Large intestine (tissue), 3 donors: ENCODE data around the gene EFNB2. TPM values are rescaled to one million over a fixed set of nuclear protein-coding genes. Genes with fewer than 3 reads are reported as not detected.

ENCODE experiments used
- DNase-seq, 2 donors: peaks; one replicate each; pipeline versions ENCODE4 v3.0.0 to v3.0.0-alpha.2; 2013
- H3K27ac ChIP-seq: one replicate; pipeline ENCODE4 v1.5.1; 2013; ENCODE audit warnings: low read length
- H3K27me3 ChIP-seq: 2 replicates; pipeline ENCODE4 v1.6.1; 2013; ENCODE audit warnings: low read length; ENCODE audit not compliant: control insufficient read depth, insufficient read depth
- H3K36me3 ChIP-seq: 2 replicates; pipeline ENCODE4 v1.6.1; 2013; ENCODE audit warnings: low read length; ENCODE audit not compliant: control insufficient read depth, insufficient read depth
- H3K4me1 ChIP-seq: one replicate; pipeline ENCODE4 v1.6.1; 2013; ENCODE audit warnings: low read length; ENCODE audit not compliant: control insufficient read depth, insufficient read depth
- H3K4me3 ChIP-seq: one replicate; pipeline ENCODE4 v1.5.1; 2013; ENCODE audit warnings: low read length
- H3K9me3 ChIP-seq: one replicate; pipeline ENCODE4 v1.6.1; 2013; ENCODE audit warnings: mild to moderate bottlenecking, low read depth, low read length, moderate library complexity; ENCODE audit not compliant: control insufficient read depth
- WGBS: methylation state at CpG from one replicate; pipeline ENCODE4 v1.1.5; 2013; ENCODE audit warnings: low lambda C conversion rate; ENCODE audit not compliant: insufficient coverage; 5-methylcytosine and 5-hydroxymethylcytosine counted together
- polyA plus RNA-seq: library from polyadenylated mRNA; unstranded; fragments of 120-200 nt; gene quantifications from one replicate; pipeline ENCODE4 v1.2.1, GENCODE V29; 2013

Gene EFNB2
- polyA plus RNA-seq, 1 donor = 28.8 TPM

DNA sequence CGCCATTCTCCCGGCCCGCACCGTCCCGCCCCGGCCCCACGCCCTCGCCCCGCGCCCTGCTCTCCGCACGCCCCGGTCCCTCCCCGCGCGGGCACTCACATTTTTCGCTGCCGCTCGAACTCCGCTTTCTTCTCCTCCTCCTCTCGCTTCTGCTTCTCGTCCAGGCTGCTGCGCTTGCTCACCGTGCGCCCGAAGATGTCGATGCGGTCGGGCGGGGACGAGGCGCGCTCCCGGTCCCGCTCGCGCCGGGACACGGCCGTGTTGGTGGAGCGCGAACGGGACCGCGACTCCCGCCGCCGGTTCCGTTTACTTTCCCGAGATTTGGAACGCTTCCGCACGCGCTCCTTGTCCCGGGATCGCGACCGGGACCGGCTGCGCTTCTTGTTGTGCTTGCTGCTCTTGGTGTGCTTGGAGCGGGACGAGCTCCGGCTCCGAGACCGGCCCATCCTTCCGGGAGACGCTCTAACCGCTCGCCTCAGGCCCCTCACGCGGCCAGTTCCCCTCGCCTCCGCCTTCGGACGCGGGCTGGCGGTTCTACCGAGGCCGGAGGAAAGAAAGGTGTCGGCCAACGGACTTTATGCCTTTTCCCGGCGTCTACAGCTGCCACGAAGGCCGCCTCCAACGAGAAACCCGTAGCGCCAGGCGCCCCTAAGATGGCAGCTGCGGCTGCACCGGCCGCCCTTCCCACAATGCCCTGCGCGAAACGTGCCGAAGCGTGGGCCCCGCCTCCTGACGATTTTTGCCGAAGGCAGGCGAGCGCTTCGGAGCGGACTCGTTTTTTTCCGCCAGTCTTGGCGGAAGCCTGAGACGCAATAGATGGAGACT is 32.2 kb upstream of the EFNB2 start, which contains the start of gene ARGLU1:
ARGLU1 (minus strand) TSS at position 664 of the 825 bp plus-strand sequence; CDS start at position 446, 218 bp downstream.
- Histone ChIP-seq H3K27ac (peak within 1 kb of the TSS; percentile 99), H3K36me3 (no peaks in the 10 kb centered on the region), H3K27me3 (no peaks in the 10 kb centered on the region), H3K4me3 (peak within 1 kb of the TSS; percentile 99), H3K4me1 (peaks cover 22% of the 10 kb centered on the region), H3K9me3 (no peaks in the 10 kb centered on the region)
- WGBS = no CpG with 5 or more reads among the region's 108 CpGs
- DNase-seq = peak; percentile 94 to 96

DNA sequence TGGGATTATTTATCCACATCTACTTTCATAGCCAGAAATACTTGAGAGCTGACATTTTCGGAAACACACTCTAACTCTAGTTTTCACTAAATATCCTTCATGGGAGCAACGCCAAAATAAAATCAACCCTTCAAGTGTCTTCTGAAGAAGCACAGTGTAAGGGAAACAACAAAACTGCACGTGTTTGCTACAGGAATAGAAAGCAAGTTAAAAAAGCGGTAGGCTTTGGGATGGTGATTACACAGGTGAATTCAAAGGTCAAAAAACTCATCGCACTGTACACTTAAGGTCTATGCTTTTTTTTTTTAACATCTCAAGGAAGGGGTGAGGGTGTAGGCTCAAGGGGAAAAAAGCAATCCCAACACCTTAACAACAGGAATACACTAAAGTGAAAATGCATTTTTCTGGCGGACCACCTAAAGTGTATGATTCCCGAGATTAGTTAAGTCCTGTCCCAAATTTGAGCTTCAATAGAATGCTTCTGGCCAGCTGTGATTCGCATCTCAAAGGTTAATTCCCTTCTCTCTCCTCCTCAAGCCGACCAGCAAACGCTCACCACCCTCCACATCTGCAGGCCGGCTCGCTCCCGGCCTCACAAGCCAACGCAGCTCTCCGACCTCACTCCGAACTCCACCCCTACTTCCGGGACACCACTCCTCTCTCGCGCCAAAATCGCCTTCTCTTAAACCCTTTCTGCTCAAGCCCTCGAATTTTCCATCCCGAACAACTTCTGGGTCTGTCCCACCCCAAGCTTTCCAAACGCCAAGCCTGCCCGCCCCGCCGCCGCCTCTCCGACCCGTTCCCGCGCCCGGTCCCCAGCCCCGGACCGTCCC is 31.4 kb upstream of the EFNB2 start:
- Histone ChIP-seq H3K27me3 (no peaks in the 10 kb centered on the region), H3K4me3 (peak overlapping the region; percentile 99), H3K36me3 (no peaks in the 10 kb centered on the region), H3K4me1 (peaks cover 28% of the 10 kb centered on the region), H3K27ac (peak overlapping the region; percentile 99), H3K9me3 (no peaks in the 10 kb centered on the region)
- peak; percentile 49 to 55 for DNase-seq
- 0% methylated on average over 1 of the region's 34 CpGs for WGBS

DNA sequence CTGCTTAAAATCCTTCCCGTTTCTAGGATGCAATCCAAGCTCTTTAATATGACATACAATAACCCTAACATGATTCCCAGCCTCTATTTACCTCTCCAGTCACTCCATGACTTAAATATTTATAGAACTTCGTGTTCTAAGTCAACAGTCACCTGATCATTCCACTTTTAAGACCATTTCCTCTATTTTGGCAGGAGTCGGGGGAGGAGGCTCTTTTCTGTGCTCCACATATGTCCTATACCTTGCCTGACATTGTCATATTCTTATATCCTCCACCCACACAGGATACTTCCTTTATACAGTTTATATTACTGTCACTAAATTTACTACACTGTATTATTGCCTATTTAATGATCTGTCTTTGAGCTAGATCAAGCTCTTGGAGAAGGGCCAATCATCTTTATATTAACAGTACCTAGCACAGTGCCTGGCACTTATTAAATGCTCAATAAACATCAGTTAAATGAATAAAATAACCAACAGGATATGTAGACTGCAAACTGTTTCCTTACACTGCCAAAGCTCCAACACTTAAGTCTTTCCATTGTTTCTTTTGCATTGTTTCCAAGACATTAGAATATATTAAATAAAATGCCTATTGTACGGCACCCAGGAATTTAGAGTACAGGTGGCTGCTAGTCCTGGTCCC is 29.8 kb upstream of the EFNB2 start:
- Histone ChIP-seq H3K27ac (no peak overlapping the region), H3K4me1 (peaks cover 31% of the 10 kb centered on the region), H3K4me3 (no peak overlapping the region), H3K36me3 (no peaks in the 10 kb centered on the region), H3K27me3 (no peaks in the 10 kb centered on the region), H3K9me3 (no peaks in the 10 kb centered on the region)
- WGBS = no CpG with 5 or more reads among the region's 4 CpGs
- DNase-seq = no peak

DNA sequence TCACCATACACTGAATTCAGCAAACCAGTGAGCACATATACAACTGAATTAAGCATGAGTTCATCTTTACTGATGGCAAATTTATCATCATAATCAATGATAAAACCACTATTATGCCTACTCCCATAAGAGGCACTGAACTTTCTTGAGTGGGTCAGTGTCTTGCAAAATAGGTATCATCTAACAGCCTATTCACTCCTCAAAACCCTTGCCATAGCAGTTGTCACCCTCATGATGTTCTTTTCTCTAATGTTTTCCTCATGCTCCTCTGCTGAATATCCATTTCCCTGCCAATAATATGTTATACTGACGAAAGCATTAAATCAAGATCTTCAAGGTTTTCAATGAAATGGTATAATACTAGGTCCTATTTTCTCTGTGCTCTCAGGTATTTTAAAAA is 26.8 kb upstream of the EFNB2 start:
- Histone ChIP-seq H3K27ac (no peak overlapping the region), H3K9me3 (no peaks in the 10 kb centered on the region), H3K4me3 (no peak overlapping the region), H3K36me3 (peaks cover 17% of the 10 kb centered on the region), H3K4me1 (peaks cover 19% of the 10 kb centered on the region), H3K27me3 (no peaks in the 10 kb centered on the region)
- DNase-seq = no peak
- no CpG with 5 or more reads among the region's 1 CpG for WGBS

DNA sequence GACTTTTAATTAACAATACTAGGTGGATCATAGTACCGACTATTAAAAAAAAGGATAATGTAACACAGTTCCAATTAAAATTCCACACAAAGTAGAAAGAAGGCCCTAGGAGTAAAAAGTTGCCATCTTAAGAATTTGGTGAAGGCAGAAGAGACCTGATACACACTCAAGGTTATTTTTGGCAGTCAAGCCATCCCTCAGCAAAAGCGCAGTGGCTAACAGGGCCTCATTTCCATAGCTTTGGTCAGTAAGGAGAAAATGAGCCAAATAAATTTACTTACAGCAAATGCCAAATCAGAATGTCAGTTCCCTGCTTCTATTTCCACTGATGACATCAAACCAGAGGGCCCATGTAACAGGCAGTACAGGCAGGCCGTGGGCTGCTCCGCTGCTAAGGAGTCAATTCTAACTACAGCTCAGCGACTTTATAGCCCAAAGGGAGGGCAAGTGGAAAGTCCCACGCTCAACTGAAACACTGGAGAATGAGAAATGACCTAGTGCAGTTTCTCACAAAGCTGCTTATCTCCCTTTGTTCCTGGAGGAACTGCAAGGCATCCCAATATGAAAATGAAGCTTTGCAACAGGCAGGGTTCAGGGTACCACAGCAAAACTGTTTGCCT is 26.2 kb upstream of the EFNB2 start:
- H3K36me3 ChIP-seq = peaks cover 23% of the 10 kb centered on the region
- peak in 1 of 2 donors; percentile 14 for DNase-seq
- WGBS = 60% methylated on average over 1 of the region's 6 CpGs
- no peak overlapping the region for H3K4me3 ChIP-seq
- peaks cover 19% of the 10 kb centered on the region for H3K4me1 ChIP-seq
- no peak overlapping the region for H3K27ac ChIP-seq
- H3K9me3 ChIP-seq = no peaks in the 10 kb centered on the region
- no peaks in the 10 kb centered on the region for H3K27me3 ChIP-seq

DNA sequence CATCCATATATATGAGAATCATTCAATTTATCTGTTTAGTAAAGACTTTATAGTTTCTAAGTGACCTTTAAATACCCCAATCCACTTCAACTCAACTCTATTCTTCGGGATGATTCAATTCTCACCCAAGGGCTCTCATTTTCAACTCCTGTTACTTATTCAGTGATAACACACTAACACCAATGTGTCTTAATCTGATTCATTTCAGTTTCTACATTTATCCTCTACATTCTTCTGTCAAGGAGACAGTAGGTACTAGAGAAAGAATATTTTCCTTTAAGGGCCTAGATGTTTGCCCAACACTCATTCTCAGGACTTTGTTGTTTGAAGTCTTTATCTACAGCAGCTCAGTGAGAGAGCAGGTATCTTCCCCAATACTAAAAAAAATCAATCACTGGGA is 25.4 kb upstream of the EFNB2 start:
- H3K9me3 ChIP-seq = no peaks in the 10 kb centered on the region

DNA sequence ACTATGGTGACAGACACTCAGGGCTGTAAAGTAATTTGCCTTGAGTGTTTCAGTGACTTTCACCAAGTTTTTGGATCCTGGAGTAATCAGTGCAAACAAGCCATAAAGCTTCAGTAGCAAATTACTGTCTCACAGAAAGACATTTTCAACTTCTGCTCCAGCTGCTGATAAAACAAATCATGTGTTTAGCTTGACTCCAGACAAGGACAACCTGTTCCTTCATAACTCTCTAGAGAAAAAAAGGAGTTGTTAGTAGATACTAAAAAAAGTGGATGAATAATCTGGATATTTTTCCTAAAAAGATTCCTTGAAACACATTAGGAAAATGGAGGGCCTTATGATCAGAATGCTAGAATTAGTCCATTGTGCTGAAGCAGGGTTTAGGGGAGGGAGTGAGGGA is 23.1 kb upstream of the EFNB2 start:
- Histone ChIP-seq H3K4me1 (peaks cover 10% of the 10 kb centered on the region), H3K4me3 (no peak overlapping the region), H3K9me3 (no peaks in the 10 kb centered on the region), H3K27ac (no peak overlapping the region), H3K36me3 (peaks cover 50% of the 10 kb centered on the region), H3K27me3 (no peaks in the 10 kb centered on the region)
- DNase-seq = no peak

More for the DNA sequence above, 25.4 kb upstream of the EFNB2 start:
- Histone ChIP-seq H3K4me3 (no peak overlapping the region), H3K36me3 (peaks cover 29% of the 10 kb centered on the region), H3K4me1 (peaks cover 15% of the 10 kb centered on the region), H3K27me3 (no peaks in the 10 kb centered on the region), H3K27ac (no peak overlapping the region)
- DNase-seq = no peak
- 29% methylated on average over 1 of the region's 1 CpG for WGBS

DNA sequence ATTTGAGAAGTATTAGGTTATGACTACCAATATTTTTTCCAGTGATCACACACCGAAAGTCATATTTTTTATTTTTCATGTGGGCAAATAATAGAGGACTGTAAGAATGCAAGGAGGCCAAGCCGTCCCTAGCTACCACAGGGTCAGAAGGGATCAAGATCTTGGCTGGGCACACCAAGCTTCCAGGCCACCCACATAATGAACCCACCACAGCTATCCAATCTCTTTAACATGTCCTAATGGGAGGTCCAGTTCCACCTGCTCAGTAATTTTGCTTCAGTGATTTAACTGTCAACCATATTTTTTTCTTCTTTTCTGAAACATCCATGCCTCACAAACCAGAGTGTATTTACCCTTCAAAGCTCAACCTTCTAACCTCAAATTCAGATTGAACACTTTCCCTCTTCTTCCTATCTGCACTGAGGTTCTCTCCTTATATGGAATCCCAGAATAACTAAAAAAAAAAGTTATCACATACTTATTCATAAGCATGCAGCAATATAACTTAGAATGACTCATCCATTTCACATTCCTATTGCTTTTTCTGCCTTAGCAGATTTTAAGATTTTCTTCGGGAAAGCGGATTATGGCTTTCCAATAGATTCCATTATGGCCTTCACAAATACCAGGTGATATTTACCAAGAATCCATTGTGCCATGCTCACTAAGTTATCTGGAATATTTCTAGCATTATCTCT is 20.3 kb upstream of the EFNB2 start:
- Histone ChIP-seq H3K4me3 (no peak overlapping the region), H3K27ac (no peak overlapping the region), H3K27me3 (no peaks in the 10 kb centered on the region), H3K36me3 (peaks cover 64% of the 10 kb centered on the region), H3K4me1 (no peaks in the 10 kb centered on the region), H3K9me3 (no peaks in the 10 kb centered on the region)
- DNase-seq = no peak
- WGBS = 100% methylated on average over 1 of the region's 4 CpGs

DNA sequence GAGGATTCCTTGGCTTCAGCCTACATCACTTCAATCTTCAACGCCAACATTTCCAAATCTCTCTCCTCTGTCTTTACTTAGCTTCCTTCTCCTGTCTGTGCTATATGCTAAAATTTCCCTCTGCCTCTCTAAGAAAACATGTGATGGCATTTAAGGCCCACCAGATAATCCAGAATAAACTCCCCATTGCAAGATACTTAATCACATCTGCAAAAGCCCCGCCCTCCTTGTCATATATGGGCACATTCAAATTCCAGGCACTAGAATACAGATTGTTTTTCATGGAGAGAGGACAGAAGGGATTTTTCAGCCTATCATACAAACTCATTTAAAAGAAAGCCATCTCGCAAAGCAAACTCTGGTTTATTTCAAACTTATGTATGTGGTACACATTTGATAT is 16.3 kb upstream of the EFNB2 start:
- H3K4me1 ChIP-seq = no peaks in the 10 kb centered on the region
- no peak overlapping the region for H3K4me3 ChIP-seq
- DNase-seq = no peak
- H3K27ac ChIP-seq = no peak overlapping the region
- H3K36me3 ChIP-seq = peaks cover 54% of the 10 kb centered on the region
- WGBS = 92% methylated on average over 2 of the region's 3 CpGs
- H3K9me3 ChIP-seq = no peaks in the 10 kb centered on the region
- H3K27me3 ChIP-seq = no peaks in the 10 kb centered on the region
